ENCODE results near the gene FBXO22. TPM values are rescaled to one million over a fixed set of nuclear protein-coding genes. Genes with fewer than 3 reads are reported as not detected.
"Not testable (repeated sequence)": the region's sequence is repeated elsewhere in the genome, so short reads cannot be mapped to it uniquely, and the experiment has no call there.

FBXO22 gene
- polyA plus RNA-seq, 3 donors: 48.5 to 55.0 (median 50.7) TPM

- DNase-seq: no peak
These were observed 52.0 kb downstream of the FBXO22 start for GRCh38 chr15:75955720-75956119.

- DNase-seq: no peak
These were observed 57.7 kb downstream of the FBXO22 start for GRCh38 chr15:75961331-75961730.

- no peak for DNase-seq
These were observed 62.4 kb downstream of the FBXO22 start for GRCh38 chr15:75966073-75966472.

GRCh38 chr15:75976766-75977165 lies 73.1 kb downstream of the FBXO22 start:
- DNase-seq: not testable (repeated sequence)

- no peak for DNase-seq
These were observed 77.6 kb downstream of the FBXO22 start for GRCh38 chr15:75981149-75981815.

GRCh38 chr15:75982468-75982867 lies 78.8 kb downstream of the FBXO22 start:
- DNase-seq: no peak

- DNase-seq: not testable (repeated sequence)
These were observed 81.0 kb downstream of the FBXO22 start for GRCh38 chr15:75984706-75985105.

- DNase-seq: no peak
These were observed 82.3 kb downstream of the FBXO22 start for GRCh38 chr15:75985971-75986370.

GRCh38 chr15:75989045-75989444 lies 85.4 kb downstream of the FBXO22 start:
- DNase-seq: no peak

GRCh38 chr15:75989875-75990274 lies 86.2 kb downstream of the FBXO22 start:
- DNase-seq: no peak

Other genes starting within 250 kb of the FBXO22 start
- 10 to 100 TPM in 2 of 3 donors, 1 to 10 TPM in 1; 6.4 to 11.0 (median 10.2) TPM for gene CSPG4, start 191.0 kb upstream of the FBXO22 start, polyA plus RNA-seq (ENCODE audit: insufficient read length in 3 of 3)
- gene UBE2Q2, start 60.4 kb upstream of the FBXO22 start, polyA plus RNA-seq (ENCODE audit: insufficient read length in 3 of 3): 10 to 100 TPM; 40.8 to 44.8 (median 43.4) TPM
- gene NRG4, start 108.5 kb downstream of the FBXO22 start, polyA plus RNA-seq (ENCODE audit: insufficient read length in 3 of 3): 1 to 10 TPM; 4.3 to 10.0 (median 8.3) TPM
- 10 to 100 TPM; 13.0 to 15.2 (median 13.3) TPM for gene TMEM266, start 156.1 kb downstream of the FBXO22 start, polyA plus RNA-seq (ENCODE audit: insufficient read length in 3 of 3)

Measured in renal pelvis (tissue), 4 donors.